ENCODE data around the gene DLAT. TPM values are rescaled to one million over a fixed set of nuclear protein-coding genes. Genes with fewer than 3 reads are reported as not detected.
A peak's percentile ranks its signal among the peaks of the same experiment; 100 is the strongest.
"Not testable (repeated sequence)": the region's sequence is repeated elsewhere in the genome, so short reads cannot be mapped to it uniquely, and the experiment has no call there.

Gene DLAT
- total RNA-seq, 1 donor from 2014 or later = 41.0 TPM

GRCh38 chr11:111992206-111992855, 32.9 kb upstream of the DLAT start:
- DNase-seq (ENCODE audit: low read depth) = no peak
- no peak overlapping the region for H3K4me3 ChIP-seq (ENCODE audit: low read depth, low read length)
- TF ChIP-seq, protein P1, sequence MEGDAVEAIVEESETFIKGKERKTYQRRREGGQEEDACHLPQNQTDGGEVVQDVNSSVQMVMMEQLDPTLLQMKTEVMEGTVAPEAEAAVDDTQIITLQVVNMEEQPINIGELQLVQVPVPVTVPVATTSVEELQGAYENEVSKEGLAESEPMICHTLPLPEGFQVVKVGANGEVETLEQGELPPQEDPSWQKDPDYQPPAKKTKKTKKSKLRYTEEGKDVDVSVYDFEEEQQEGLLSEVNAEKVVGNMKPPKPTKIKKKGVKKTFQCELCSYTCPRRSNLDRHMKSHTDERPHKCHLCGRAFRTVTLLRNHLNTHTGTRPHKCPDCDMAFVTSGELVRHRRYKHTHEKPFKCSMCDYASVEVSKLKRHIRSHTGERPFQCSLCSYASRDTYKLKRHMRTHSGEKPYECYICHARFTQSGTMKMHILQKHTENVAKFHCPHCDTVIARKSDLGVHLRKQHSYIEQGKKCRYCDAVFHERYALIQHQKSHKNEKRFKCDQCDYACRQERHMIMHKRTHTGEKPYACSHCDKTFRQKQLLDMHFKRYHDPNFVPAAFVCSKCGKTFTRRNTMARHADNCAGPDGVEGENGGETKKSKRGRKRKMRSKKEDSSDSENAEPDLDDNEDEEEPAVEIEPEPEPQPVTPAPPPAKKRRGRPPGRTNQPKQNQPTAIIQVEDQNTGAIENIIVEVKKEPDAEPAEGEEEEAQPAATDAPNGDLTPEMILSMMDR (conservative IDR thresholded peaks at IDR 0.05; ENCODE audit: low read depth, low read length) = no peak

DNA sequence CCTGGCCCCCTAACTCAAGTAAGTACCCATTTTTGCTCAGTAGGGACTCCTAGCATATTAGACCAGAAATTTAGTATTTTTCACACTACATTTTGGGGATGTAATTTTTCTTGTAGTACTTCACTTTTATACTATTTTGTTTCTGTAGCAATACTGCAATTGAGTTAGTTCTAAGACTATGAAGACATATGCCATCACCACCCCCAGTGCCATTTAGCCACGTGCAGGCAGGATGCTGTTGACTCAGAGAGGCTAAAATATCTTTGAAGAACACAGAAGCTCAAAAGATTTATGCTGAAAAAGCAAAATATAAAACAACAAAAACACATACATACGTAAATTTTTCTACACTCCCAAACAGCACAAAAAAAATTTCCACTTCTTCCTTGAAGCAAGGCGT, 29.1 kb upstream of the DLAT start:
- no peak for DNase-seq (ENCODE audit: low read depth)
- TF ChIP-seq, protein P1 (conservative IDR thresholded peaks at IDR 0.05; ENCODE audit: low read depth, low read length) = no peak
- H3K4me3 ChIP-seq (ENCODE audit: low read depth, low read length) = no peak overlapping the region

DNA sequence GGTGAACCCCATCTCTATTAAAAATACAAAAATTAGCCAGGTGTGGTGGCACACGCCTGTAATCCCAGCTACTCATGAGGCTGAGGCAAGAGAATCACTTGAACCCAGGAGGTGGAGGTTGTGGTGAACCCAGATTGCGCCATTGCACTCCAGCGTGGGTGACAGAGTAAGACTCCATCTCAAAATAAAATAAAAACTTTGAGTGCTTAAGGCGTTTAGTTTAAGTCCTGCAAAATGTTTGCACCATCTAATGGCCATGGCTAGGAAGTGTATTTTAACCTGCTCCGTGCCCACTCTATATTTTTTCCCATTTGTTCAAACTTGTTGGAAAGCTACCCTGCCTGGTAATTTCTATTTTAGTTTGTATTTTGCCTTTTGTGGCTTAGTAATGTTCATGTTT, 28.5 kb upstream of the DLAT start:
- TF ChIP-seq, protein P1 (conservative IDR thresholded peaks at IDR 0.05; ENCODE audit: low read depth, low read length) = peak; percentile 38
- DNase-seq (ENCODE audit: low read depth); H3K4me3 ChIP-seq (ENCODE audit: low read depth, low read length): not testable (repeated sequence)

GRCh38 chr11:111999111-111999510, 26.1 kb upstream of the DLAT start:
- DNase-seq (ENCODE audit: low read depth) = no peak
- TF ChIP-seq, protein P1 (conservative IDR thresholded peaks at IDR 0.05; ENCODE audit: low read depth, low read length) = no peak
- no peak overlapping the region for H3K4me3 ChIP-seq (ENCODE audit: low read depth, low read length)

DNA sequence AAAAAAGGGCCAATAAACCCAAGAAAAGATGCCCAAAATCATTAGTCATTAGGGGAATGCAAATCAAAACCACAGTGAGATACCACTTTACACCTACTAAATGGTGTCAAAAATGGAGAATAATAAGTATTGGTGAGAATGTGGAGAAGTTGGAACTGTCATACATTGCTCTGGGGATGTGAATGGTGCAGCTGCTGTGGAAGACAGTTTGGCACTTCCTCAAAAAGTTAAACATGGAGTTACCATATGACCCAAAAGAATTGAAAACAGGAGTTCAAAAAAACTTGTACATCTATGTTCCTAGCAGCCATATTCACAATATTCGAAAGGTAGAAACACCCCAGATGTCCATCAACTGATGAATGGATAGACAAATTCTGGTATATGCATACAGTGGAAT, 24.5 kb upstream of the DLAT start:
- no peak overlapping the region for H3K4me3 ChIP-seq (ENCODE audit: low read depth, low read length)
- no peak for DNase-seq (ENCODE audit: low read depth)
- TF ChIP-seq, protein P1 (conservative IDR thresholded peaks at IDR 0.05; ENCODE audit: low read depth, low read length) = no peak

DNA sequence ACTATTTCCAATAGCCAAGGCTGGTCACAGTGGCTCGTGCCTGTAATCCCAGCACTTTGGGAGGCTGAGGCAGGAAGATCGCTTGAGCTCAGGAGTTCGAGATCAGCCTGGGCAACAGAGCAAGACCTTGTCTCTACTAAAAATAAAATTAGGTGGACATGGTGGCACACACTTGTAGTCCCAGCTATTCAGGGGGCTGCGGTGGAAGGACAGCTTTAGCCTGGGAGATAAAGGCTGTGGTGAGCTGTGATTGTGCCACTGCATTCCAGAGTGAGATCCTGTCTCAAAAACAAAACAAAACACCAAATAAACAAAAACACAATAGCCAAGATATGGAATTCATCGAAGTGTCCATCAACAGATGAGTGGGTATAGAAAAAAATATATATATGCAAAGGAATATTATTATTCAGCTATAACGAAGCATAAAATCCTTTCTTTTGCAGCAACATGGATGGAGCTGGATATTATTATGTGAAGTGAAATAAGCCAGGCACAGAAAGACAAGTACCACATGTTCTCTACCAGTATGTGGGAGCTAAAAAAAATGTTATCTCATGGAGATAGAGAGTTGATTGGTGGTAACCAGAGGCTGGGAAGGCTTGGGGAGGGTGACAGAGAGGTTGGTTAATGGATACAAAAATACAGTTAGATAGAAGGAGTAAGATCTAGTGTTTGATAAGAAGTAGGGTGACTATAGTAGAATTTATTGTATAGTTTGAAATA, 22.6 kb upstream of the DLAT start:
- TF ChIP-seq, protein P1 (conservative IDR thresholded peaks at IDR 0.05; ENCODE audit: low read depth, low read length) = no peak
- no peak for DNase-seq (ENCODE audit: low read depth)
- H3K4me3 ChIP-seq (ENCODE audit: low read depth, low read length) = no peak overlapping the region

All from epithelial cell of proximal tubule (primary cell).